GM06990 (cell line): Measurements from ENCODE around the gene POC1A.
"Not testable (repeated sequence)": the region's sequence is repeated elsewhere in the genome, so short reads cannot be mapped to it uniquely, and the experiment has no call there.

Experiments used
- DNase-seq: peaks from one replicate; pipeline ENCODE4 v3.0.0-alpha.2; 2011; ENCODE audit not compliant: insufficient read length; ENCODE audit errors: extremely low read depth
- H3K27me3 ChIP-seq: replicated peaks from 2 replicates; pipeline ENCODE4 v1.6.0; 2011; ENCODE audit warnings: low read length; ENCODE audit not compliant: control insufficient read depth, insufficient read depth
- H3K36me3 ChIP-seq: 2 replicates; pipeline ENCODE4 v1.5.1; 2011; ENCODE audit warnings: low read length; ENCODE audit not compliant: control insufficient read depth, insufficient read depth
- H3K4me3 ChIP-seq: replicated peaks from 2 replicates; pipeline ENCODE4 v1.5.1; 2011; ENCODE audit warnings: low read depth, mild to moderate bottlenecking, control low read depth, low read length
- TF ChIP-seq, protein P1 (sequence below): IDR thresholded peaks from 2 replicates; pipeline ENCODE4 v1.5.1; 2011; ENCODE audit warnings: low read length, control low read depth, mild to moderate bottlenecking, inconsistent platforms; ENCODE audit not compliant: insufficient read depth, poor library complexity, severe bottlenecking

Gene POC1A

DNA sequence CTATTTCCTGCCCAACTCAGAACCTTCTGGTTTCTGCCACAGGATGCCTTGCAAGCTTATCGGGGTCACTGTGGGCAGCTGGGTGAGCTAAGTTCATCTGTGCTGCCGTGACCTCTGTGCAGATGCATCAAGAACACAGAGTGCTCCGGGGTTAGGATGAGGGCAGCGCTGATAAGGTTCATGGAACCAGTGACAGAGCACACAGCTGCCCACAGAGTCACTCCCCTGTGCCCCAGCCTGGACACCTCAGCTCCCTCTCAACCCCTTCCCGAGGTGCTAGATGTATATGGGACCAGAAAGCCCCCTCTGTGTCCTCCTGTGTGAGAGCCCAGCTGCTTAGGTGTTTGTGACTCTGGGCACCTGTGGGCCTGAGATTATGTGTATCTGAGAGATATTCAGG is 28.0 kb upstream of the POC1A start:
- Histone ChIP-seq H3K27me3 (no peaks in the 10 kb centered on the region), H3K4me3 (no peak overlapping the region), H3K36me3 (no peaks in the 10 kb centered on the region)
- no peak for DNase-seq
- TF ChIP-seq, protein P1, sequence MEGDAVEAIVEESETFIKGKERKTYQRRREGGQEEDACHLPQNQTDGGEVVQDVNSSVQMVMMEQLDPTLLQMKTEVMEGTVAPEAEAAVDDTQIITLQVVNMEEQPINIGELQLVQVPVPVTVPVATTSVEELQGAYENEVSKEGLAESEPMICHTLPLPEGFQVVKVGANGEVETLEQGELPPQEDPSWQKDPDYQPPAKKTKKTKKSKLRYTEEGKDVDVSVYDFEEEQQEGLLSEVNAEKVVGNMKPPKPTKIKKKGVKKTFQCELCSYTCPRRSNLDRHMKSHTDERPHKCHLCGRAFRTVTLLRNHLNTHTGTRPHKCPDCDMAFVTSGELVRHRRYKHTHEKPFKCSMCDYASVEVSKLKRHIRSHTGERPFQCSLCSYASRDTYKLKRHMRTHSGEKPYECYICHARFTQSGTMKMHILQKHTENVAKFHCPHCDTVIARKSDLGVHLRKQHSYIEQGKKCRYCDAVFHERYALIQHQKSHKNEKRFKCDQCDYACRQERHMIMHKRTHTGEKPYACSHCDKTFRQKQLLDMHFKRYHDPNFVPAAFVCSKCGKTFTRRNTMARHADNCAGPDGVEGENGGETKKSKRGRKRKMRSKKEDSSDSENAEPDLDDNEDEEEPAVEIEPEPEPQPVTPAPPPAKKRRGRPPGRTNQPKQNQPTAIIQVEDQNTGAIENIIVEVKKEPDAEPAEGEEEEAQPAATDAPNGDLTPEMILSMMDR = no peak

DNA sequence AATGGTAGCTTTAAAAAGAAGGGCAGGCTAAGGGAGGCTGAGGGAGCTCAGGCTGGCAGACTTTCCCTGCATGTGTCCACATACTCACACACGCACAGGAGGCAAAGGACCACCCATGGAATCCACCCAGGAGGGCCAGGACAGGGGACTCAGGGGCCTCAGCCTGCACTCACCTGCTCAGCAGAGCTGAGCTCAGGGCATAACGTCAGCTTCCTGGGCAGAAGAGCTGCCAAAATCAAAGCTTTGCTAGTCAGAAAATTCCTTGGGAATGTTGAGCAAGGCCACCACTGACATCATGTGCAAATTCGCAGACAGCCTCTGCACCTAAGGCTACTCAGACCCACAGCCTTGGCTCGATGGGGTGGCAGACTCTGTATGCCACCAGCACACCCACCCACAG is 27.3 kb upstream of the POC1A start:
- Histone ChIP-seq H3K4me3 (no peak overlapping the region), H3K36me3 (no peaks in the 10 kb centered on the region), H3K27me3 (no peaks in the 10 kb centered on the region)
- DNase-seq = no peak
- TF ChIP-seq, protein P1 = no peak

DNA sequence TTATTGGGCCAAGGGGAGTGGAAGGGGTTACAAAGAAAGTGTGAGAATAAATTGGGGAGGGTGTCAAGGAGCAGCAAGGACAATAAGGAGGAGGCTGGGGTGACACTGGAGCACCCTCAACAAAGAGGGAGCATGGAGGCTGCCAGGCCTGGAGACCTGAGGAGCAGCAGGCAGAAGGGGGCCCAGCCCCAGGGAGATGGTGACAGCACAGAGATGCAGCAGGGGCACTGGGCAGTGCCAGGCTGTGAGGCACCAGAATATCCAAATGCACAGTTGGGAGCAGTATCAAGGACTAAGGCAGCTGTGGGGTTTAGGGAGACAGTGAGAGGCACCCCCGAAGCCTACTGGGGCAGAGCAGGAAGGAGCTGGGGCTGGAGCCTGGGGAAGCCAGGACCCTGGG is 24.3 kb upstream of the POC1A start:
- H3K4me3 ChIP-seq = no peak overlapping the region
- no peaks in the 10 kb centered on the region for H3K36me3 ChIP-seq
- no peaks in the 10 kb centered on the region for H3K27me3 ChIP-seq
- no peak for DNase-seq
- TF ChIP-seq, protein P1 = no peak

DNA sequence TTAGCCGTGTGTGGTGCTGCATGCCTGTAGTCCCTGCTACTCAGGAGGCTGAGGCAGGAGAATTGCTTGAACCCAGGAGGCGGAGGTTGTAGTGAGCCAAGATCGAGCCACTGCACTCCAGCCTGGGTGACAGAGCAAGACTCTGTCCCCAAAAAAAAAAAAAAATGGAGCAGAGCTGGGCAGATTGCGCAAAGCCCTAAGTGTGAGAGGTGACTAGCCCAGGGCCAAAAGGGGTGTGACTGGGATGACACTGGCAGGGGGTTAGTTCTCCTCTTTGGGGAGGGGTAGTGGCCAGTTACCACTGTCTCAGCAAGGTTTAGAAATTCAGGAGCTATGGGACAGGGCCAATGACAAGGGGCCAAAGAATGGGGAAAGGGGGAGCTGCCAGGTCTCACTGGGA is 23.9 kb upstream of the POC1A start:
- not testable (repeated sequence) for H3K36me3 ChIP-seq, H3K4me3 ChIP-seq, DNase-seq, H3K27me3 ChIP-seq

DNA sequence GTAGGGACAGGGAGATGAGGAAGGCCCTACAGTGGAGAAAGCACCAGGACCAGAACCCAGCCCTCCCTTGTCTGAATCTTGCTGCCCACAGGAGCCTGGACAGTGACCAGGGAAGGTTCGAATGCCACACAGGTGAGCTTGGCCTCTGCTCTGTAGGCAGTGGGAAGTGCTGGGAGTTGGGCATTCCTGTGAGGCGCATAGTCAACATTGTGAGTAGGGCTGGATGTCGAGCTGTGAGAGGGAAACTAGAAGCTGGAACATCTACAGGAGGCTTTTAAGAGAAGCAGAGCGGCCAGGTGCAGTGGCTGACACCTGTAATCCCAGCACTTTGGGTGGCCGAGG is 23.4 kb upstream of the POC1A start:
- DNase-seq = no peak
- TF ChIP-seq, protein P1 = no peak
- Histone ChIP-seq H3K27me3 (no peaks in the 10 kb centered on the region), H3K4me3 (no peak overlapping the region), H3K36me3 (no peaks in the 10 kb centered on the region)

DNA sequence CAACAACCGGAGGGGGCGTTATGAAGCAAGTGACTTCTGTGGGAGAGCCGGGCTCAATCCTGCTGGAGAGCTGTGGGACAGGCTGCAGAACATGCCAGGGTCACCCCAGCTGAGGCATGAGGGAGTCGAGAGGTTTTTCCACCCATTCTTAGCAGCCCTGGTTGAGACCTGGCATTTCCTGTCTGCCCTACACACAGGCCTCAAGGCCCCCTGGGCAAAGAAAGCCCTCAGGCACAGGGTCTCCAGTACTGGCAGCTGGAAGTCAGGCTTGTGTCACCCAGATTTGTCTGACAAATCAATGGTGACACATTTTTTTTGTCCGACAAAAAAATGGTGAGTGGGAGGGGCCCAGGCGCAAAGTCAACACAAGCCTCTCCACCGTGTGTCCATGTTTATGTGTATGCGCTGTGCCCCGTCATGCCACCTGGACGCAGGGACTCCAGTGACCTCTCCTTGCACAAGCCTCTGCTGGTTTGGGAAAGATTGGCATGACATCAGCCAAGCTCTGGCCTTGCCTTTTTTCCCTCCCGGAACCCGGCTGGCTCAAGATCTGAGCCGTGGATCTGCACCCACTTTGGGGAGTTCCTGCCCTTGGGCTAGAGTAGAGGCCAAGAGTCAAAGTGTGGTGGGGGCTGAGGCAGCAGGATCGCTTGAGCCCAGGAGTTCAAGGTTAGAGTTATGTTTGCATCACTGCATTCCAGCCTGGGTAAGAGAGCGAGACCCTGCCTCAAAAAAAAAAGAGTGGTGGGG is 22.9 kb upstream of the POC1A start:
- H3K27me3 ChIP-seq = no peaks in the 10 kb centered on the region
- TF ChIP-seq, protein P1 = no peak
- no peaks in the 10 kb centered on the region for H3K36me3 ChIP-seq
- no peak overlapping the region for H3K4me3 ChIP-seq
- no peak for DNase-seq
